Left colon (tissue), 2 donors: ENCODE measurements around the gene TNIP1. TPM values are rescaled to one million over a fixed set of nuclear protein-coding genes. Genes with fewer than 3 reads are reported as not detected.
A peak's percentile ranks its signal among the peaks of the same experiment; 100 is the strongest.

Experiments used
- ATAC-seq: fragments of 200-7000 bp; cut with Tn5 transposase; one replicate; pipeline ENCODE4 v1.9.1; 2020; ENCODE audit warnings: mild to moderate bottlenecking, moderate library complexity
- DNase-seq, 2 donors: peaks; one replicate each; pipeline ENCODE4 v3.0.0-alpha.2; 2020
- intact Hi-C, 2 donors: fragments of 100-400 bp; cut with DNase I in 1 of 2; cut with micrococcal nuclease in 1 of 2; formaldehyde crosslinking; loops; one replicate each; pipeline versions ENCODE4 v1.11.2 to v1.14.0; 2022; cut with DNase I, micrococcal nuclease
- total RNA-seq, 2 donors: library from RNA; stranded (reverse); fragmentation: NEBNext Ultra II Directional; extraction: Animal tissue kit (Norgen Biotek cat#: 25700); gene quantifications; one replicate each; pipeline ENCODE4 v1.2.1, GENCODE V29; 2021
- donor health status: DM: no; HTN: no; CAD: no.
- donor health status: DM: yes; HTN: yes; CAD: no.

TNIP1 gene
- total RNA-seq, 2 donors from 2014 or later, result 200 to 215 TPM

- ATAC-seq (peak; percentile 46), DNase-seq (no peak)
- intact Hi-C loops, result loop anchor here in 1 of 2 donors (5.0 kb wide), 1 partner anchor 50 kb away; no protein-coding TSS in a partner anchor
These were observed 78.6 kb downstream of the TNIP1 start for GRCh38 chr5:151002250-151002649.

DNA sequence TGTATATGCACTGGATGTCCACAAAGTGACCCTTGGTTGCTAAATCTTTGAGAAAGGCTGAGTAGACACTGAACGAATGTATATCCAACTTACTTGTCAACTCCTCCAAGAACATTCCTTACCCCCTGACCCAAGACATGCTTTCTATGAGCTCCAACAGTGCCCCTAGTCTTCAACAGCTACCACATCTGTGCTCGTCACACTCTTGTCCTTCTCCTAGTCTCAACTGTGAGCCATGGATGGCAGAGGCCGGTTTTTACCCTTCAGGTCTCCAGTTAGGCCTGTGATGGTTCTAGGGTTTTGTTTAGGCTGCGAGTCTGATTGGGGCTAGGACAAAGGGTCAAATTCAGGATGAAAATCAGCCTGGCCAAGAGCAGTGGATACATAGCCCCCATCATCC lies 79.4 kb downstream of the TNIP1 start:
- ATAC-seq, result no peak
- intact Hi-C loops, result loop anchor here in 1 of 2 donors (2.0 to 5.0 kb wide), 2 partner anchors 51 to 111 kb away; no protein-coding TSS in a partner anchor
- no peak for DNase-seq

- intact Hi-C loops, result loop anchor here in 1 of 2 donors (2.0 to 5.0 kb wide), 2 partner anchors 52 to 113 kb away; no protein-coding TSS in a partner anchor
- DNase-seq (no peak), ATAC-seq (no peak)
These were observed 81.0 kb downstream of the TNIP1 start for GRCh38 chr5:150999704-151000442.

DNA sequence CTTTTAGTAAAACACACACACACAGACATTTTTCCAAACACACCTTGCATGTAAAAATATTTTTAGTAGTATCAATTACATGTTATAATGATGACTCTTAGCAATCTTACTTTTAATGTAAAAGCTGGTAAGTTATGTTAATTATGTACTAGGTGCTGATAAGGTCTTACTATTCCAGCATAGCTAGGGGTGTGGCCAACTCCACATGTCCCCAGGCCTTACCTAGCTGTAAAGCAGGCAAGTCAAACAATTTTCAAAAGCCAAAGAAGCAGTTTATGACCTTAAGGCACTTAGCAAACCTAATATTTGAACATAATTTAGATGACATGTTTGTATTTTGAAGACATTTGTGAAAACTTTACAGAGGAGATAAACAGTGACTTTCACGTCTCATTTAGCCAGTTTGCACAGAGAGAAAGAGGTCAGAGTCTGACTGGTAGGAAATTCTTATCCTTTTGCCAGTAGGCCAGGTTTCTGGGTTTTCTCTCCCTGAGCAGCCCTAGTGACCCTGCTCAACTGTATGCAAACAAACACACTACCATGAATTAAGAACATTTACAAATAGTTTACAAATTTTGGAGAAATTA lies 86.9 kb downstream of the TNIP1 start:
- ATAC-seq (peak; percentile 85), DNase-seq (no peak)
- intact Hi-C loops, result no loop called here

DNA sequence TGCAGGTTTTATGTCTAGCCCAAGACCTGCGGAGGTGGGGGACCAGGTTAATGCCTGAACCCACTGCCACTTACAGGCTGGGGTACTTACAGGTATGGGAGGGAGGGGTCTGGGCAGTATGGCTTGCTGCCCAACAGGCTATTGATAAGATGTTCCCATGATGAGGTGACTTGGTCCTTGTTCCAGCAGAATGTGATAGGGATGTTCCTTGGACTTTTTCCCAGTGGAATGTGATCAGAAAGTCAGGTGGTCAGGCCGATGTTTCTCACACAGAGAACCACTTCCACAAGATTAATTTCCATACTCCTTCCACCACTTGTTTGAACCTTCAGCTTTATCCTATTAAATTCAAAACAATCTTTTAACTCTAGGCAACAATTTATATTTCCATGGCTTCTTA lies 87.4 kb downstream of the TNIP1 start:
- ATAC-seq (no peak), DNase-seq (no peak)
- intact Hi-C loops, result no loop called here

GRCh38 chr5:150992705-150993104 lies 88.1 kb downstream of the TNIP1 start:
- ATAC-seq (no peak), DNase-seq (no peak)
- intact Hi-C loops, result no loop called here

DNA sequence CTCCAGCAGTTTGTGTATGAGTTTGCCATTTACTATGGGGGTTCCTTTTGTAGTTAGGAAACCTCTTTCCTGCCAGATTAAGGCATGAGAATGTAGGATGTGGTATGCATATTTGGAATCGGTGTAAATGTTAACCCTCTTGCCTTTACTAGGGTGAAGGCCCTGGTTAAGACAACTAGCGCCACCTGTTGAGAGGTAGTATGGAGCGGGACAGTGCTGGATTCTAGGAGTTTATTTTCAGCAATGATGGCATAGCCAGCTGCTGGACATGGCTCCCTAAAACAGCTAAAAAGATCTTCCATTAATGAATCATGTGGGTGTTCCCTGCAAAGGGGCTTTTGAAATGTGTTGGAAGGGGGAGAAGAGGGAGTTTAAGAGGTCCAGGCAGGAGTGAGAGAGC lies 91.1 kb downstream of the TNIP1 start:
- intact Hi-C loops, result no loop called here
- ATAC-seq (no peak), DNase-seq (no peak)

DNA sequence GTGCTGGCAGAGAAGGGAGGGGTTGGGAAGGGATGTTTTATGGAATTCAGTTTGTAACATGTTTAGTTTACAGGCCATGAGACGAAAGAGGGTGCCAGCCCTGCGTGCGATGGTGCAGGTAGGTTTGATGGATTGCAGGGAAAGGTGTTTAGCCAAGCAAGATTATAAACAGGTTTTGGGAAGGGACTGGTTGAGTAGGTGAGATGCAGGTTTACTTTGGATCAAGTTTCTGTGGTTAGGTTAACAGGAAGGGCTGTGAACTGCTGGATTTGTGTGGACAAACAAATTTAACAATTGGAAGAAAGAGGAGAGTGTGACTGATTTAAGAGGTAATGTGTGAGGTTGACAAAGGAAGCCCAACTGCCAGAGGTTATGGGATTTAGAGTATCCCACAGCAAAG lies 93.1 kb downstream of the TNIP1 start:
- ATAC-seq (no peak), DNase-seq (no peak)
- intact Hi-C loops, result no loop called here

Other genes with a start within 250 kb of the TNIP1 start
- gene IRGM, start 234.5 kb downstream of the TNIP1 start, total RNA-seq, result not detected
- gene ZNF300, start 176.1 kb downstream of the TNIP1 start, total RNA-seq, result 1 to 10 TPM; 1.6 to 2.0 TPM
- gene GPX3, start 60.4 kb downstream of the TNIP1 start, total RNA-seq, result 100 to 1,000 TPM; 106 to 174 TPM
- 10 to 100 TPM; 20.3 to 46.8 TPM for gene ANXA6, start 76.7 kb upstream of the TNIP1 start, total RNA-seq
- 10 to 100 TPM in 1 of 2 donors, 1 to 10 TPM in 1; 7.1 to 29.0 TPM for gene CCDC69, start 143.1 kb upstream of the TNIP1 start, total RNA-seq
- 10 to 100 TPM; 19.0 to 28.1 TPM for gene GM2A, start 172.2 kb upstream of the TNIP1 start, total RNA-seq
- not detected for gene SLC36A3, start 222.7 kb upstream of the TNIP1 start, total RNA-seq